BE2C (cell line): Measurements from ENCODE around the gene ELFN1.

Source experiments
- DNase-seq: peaks from one replicate; pipeline ENCODE4 v3.0.0-alpha.2; 2020
- H3K27me3 ChIP-seq: fragments of 250-450 bp; sonication (Bioruptor Pico); 2 replicates; pipeline ENCODE4 v1.5.1; 2020; ENCODE audit warnings: mild to moderate bottlenecking
- H3K36me3 ChIP-seq: fragments of 250-450 bp; sonication (Bioruptor Pico); 2 replicates; pipeline ENCODE4 v1.5.1; 2020; ENCODE audit warnings: mild to moderate bottlenecking
- H3K4me1 ChIP-seq: fragments of 250-450 bp; sonication (Bioruptor Pico); 2 replicates; pipeline ENCODE4 v1.5.1; 2020
- H3K4me3 ChIP-seq: 2 replicates; pipeline ENCODE4 v1.5.1; 2011; ENCODE audit warnings: low read depth, low read length
- H3K9me3 ChIP-seq: fragments of 250-450 bp; sonication (Bioruptor Pico); 2 replicates; pipeline ENCODE4 v1.5.1; 2020
- CTCF ChIP-seq: IDR thresholded peaks from 2 replicates; pipeline ENCODE4 v1.5.1; 2012; ENCODE audit warnings: mild to moderate bottlenecking, low read depth, low read length

Gene ELFN1

GRCh38 chr7:1705856-1706255 lies 35.8 kb downstream of the ELFN1 start:
- Histone ChIP-seq H3K27me3 (no peaks in the 10 kb centered on the region), H3K9me3 (no peaks in the 10 kb centered on the region), H3K4me3 (no peak overlapping the region), H3K4me1 (no peaks in the 10 kb centered on the region), H3K36me3 (no peaks in the 10 kb centered on the region)
- TF ChIP-seq CTCF, result no peak
- peak; percentile 3 for DNase-seq

GRCh38 chr7:1706381-1706720 lies 36.3 kb downstream of the ELFN1 start:
- no peak for TF ChIP-seq CTCF
- H3K27me3 ChIP-seq, result no peaks in the 10 kb centered on the region
- no peak for DNase-seq

GRCh38 chr7:1706721-1707613 lies 36.9 kb downstream of the ELFN1 start:
- Histone ChIP-seq H3K27me3 (no peaks in the 10 kb centered on the region), H3K36me3 (no peaks in the 10 kb centered on the region), H3K4me3 (no peak overlapping the region), H3K4me1 (no peaks in the 10 kb centered on the region), H3K9me3 (no peaks in the 10 kb centered on the region)
- no peak for TF ChIP-seq CTCF
- DNase-seq, result peak; percentile 20

More at GRCh38 chr7:1706381-1706720, 36.3 kb downstream of the ELFN1 start:
- Histone ChIP-seq H3K9me3 (no peaks in the 10 kb centered on the region), H3K4me1 (no peaks in the 10 kb centered on the region), H3K4me3 (no peak overlapping the region), H3K36me3 (no peaks in the 10 kb centered on the region)

GRCh38 chr7:1707756-1708595 lies 37.9 kb downstream of the ELFN1 start:
- peak; percentile 20; the same call in 1 of the 2 replicates for TF ChIP-seq CTCF
- peak; percentile 6 for DNase-seq
- H3K27me3 ChIP-seq, result no peaks in the 10 kb centered on the region
- no peaks in the 10 kb centered on the region for H3K9me3 ChIP-seq
- H3K4me3 ChIP-seq, result no peak overlapping the region
- H3K36me3 ChIP-seq, result no peaks in the 10 kb centered on the region
- peaks cover 3% of the 10 kb centered on the region for H3K4me1 ChIP-seq

- DNase-seq, result peak; percentile 3
- no peaks in the 10 kb centered on the region for H3K27me3 ChIP-seq
Observed at GRCh38 chr7:1708596-1709251, 38.6 kb downstream of the ELFN1 start.

More at GRCh38 chr7:1708596-1709251, 38.6 kb downstream of the ELFN1 start:
- Histone ChIP-seq H3K4me3 (no peak overlapping the region), H3K9me3 (no peaks in the 10 kb centered on the region), H3K36me3 (no peaks in the 10 kb centered on the region), H3K4me1 (peaks cover 10% of the 10 kb centered on the region)
- TF ChIP-seq CTCF, result no peak
